HepG2 (cell line): ENCODE data around the gene SLC6A6. TPM values are rescaled to one million over a fixed set of nuclear protein-coding genes. Genes with fewer than 3 reads are reported as not detected.
A peak's percentile ranks its signal among the peaks of the same experiment; 100 is the strongest.

Experiments
- BRF2 ChIP-seq: sonication (generic); formaldehyde crosslinking; IDR thresholded peaks from 2 replicates; pipeline ENCODE4 v1.8.1; 2022; ENCODE audit warnings: mild to moderate bottlenecking, missing genetic modification reagents
- CREB1 ChIP-seq, 2 experiments: fragments of 450-650 bp in 1 of 2; IDR thresholded peaks; 2 replicates each; pipeline ENCODE4 v1.6.1; 2016 to 2017; ENCODE audit warnings: control low read depth in 1 of 2, mild to moderate bottlenecking in 1 of 2, missing compliant biosample characterization in 1 of 2, missing genetic modification characterization in 1 of 2
- DZIP1 ChIP-seq: sonication (generic); formaldehyde crosslinking; IDR thresholded peaks from 2 replicates; pipeline ENCODE4 v1.5.0; 2020; ENCODE audit warnings: mild to moderate bottlenecking, missing genetic modification reagents
- HOXA9 ChIP-seq: sonication (generic); formaldehyde crosslinking; IDR thresholded peaks from 2 replicates; pipeline ENCODE4 v1.8.1; 2022; ENCODE audit warnings: missing genetic modification reagents, mild to moderate bottlenecking, moderate library complexity, borderline replicate concordance
- IKZF4 ChIP-seq: sonication (generic); formaldehyde crosslinking; IDR thresholded peaks from 2 replicates; pipeline ENCODE4 v1.5.1; 2020; ENCODE audit warnings: borderline replicate concordance, mild to moderate bottlenecking, low read depth, missing genetic modification reagents; ENCODE audit errors: not compliant biosample characterization
- KDM1A ChIP-seq: IDR thresholded peaks from 2 replicates; pipeline ENCODE4 v1.6.1; 2016; ENCODE audit warnings: missing compliant biosample characterization
- MATR3 ChIP-seq: sonication (generic); formaldehyde crosslinking; IDR thresholded peaks from 2 replicates; pipeline ENCODE4 v1.4.0; 2020; ENCODE audit warnings: missing genetic modification reagents
- MLX ChIP-seq: IDR thresholded peaks from 2 replicates; pipeline ENCODE4 v1.6.1; 2016
- NFE2 ChIP-seq: sonication (generic); formaldehyde crosslinking; IDR thresholded peaks from 2 replicates; pipeline ENCODE4 v1.4.0; 2020; ENCODE audit warnings: missing genetic modification reagents
- NKX3-1 ChIP-seq: sonication (generic); formaldehyde crosslinking; IDR thresholded peaks from 2 replicates; pipeline ENCODE4 v1.5.0; 2020; ENCODE audit warnings: missing genetic modification reagents
- NRL ChIP-seq: sonication (generic); formaldehyde crosslinking; IDR thresholded peaks from 2 replicates; pipeline ENCODE4 v1.5.0; 2020; ENCODE audit warnings: missing genetic modification reagents, mild to moderate bottlenecking, moderate library complexity, borderline replicate concordance
- PRPF4 ChIP-seq: fragments of 200-400 bp; formaldehyde crosslinking; IDR thresholded peaks from 2 replicates; pipeline ENCODE4 v1.6.1; 2016; ENCODE audit warnings: low read length, low read depth; ENCODE audit not compliant: poor library complexity, severe bottlenecking
- RBM39 ChIP-seq: fragments of 200-400 bp; formaldehyde crosslinking; IDR thresholded peaks from one replicate; pipeline ENCODE4 v1.6.1; 2018; ENCODE audit warnings: antibody characterized with exemption, mild to moderate bottlenecking, low read depth, low read length; ENCODE audit not compliant: poor library complexity, severe bottlenecking
- REST ChIP-seq, 2 experiments: IDR thresholded peaks; 2 replicates each; pipeline ENCODE4 v1.6.1; 2011 to 2012; ENCODE audit warnings: low read length in 2 of 2, borderline replicate concordance in 1 of 2, low read depth in 1 of 2, mild to moderate bottlenecking in 1 of 2, moderate library complexity in 1 of 2
- SKI ChIP-seq: fragments of 450-650 bp; IDR thresholded peaks from one replicate; pipeline ENCODE4 v1.6.1; 2018; ENCODE audit warnings: mild to moderate bottlenecking; ENCODE audit not compliant: partially characterized antibody
- ZNF180 ChIP-seq: sonication (generic); formaldehyde crosslinking; IDR thresholded peaks from 2 replicates; pipeline ENCODE4 v1.4.0; 2020; ENCODE audit warnings: low read depth, missing genetic modification reagents, borderline replicate concordance
- ZNF292 ChIP-seq: sonication (generic); formaldehyde crosslinking; IDR thresholded peaks from 2 replicates; pipeline ENCODE4 v1.8.1; 2022; ENCODE audit warnings: mild to moderate bottlenecking, low read depth, missing genetic modification reagents, borderline replicate concordance
- ZNF382 ChIP-seq: sonication (generic); formaldehyde crosslinking; IDR thresholded peaks from 2 replicates; pipeline ENCODE4 v1.5.0; 2020; ENCODE audit warnings: missing genetic modification reagents, mild to moderate bottlenecking, borderline replicate concordance
- ZNF446 ChIP-seq: sonication (generic); formaldehyde crosslinking; IDR thresholded peaks from 2 replicates; pipeline ENCODE4 v1.5.0; 2020; ENCODE audit warnings: mild to moderate bottlenecking, missing genetic modification reagents
- ZNF616 ChIP-seq: sonication (generic); formaldehyde crosslinking; IDR thresholded peaks from 2 replicates; pipeline ENCODE4 v1.5.0; 2020; ENCODE audit warnings: low read depth, mild to moderate bottlenecking, missing genetic modification reagents
- polyA plus RNA-seq, 8 experiments: library from polyadenylated mRNA; depleted of rRNA in 3 of 8; stranded (reverse) in 7 of 8; unstranded in 1 of 8; fragments of >200 nt; fragmentation: Illumina TruSeq in 4 of 8; extraction: Trizol in 4 of 8; gene quantifications; 2 replicates each; pipeline versions ENCODE4 v1.2.1 to v1.2.3, GENCODE V29; 2011 to 2016; ENCODE audit warnings: low read depth in 4 of 8, missing spikeins in 1 of 8, mixed read lengths in 1 of 8; ENCODE audit not compliant: insufficient read depth in 1 of 8
- total RNA-seq, 5 experiments: library from RNA; depleted of rRNA; stranded (reverse); fragments of >200 nt; fragmentation: Illumina TruSeq; extraction: Trizol; gene quantifications; 2 replicates each; pipeline ENCODE4 v1.2.3, GENCODE V29; 2016; ENCODE audit warnings: low read depth in 1 of 5

SLC6A6 gene
- total and polyA plus RNA-seq, 2 of the 13 experiments (the other 11 are each of a cell fraction or from before 2014, with no cell fraction given), result 14.1 to 20.7 TPM

- TF ChIP-seq MATR3 (no peak), ZNF446 (CRISPR knock-in tag) (no peak), SKI (no peak), HOXA9 (CRISPR knock-in tag) (no peak), NFE2 (no peak), ZNF382 (CRISPR knock-in tag) (no peak), RBM39 (peak; percentile 77), NKX3-1 (no peak), ZNF616 (CRISPR knock-in tag) (no peak), MLX (CRISPR knock-in tag) (no peak), PRPF4 (no peak), NRL (CRISPR knock-in tag) (peak; percentile 44; the same call in 1 of the 2 replicates), BRF2 (CRISPR knock-in tag) (no peak), DZIP1 (CRISPR knock-in tag) (0 out of 2 replicates have a peak, but pooled peaks have one; percentile 8), ZNF180 (no peak), ZNF292 (no peak), KDM1A (CRISPR knock-in tag) (no peak; the same call in 1 of the 2 replicates), CREB1 (IDR thresholded peaks at IDR 0.05) (peak; percentile 45; the same call in 1 of the 2 replicates), CREB1 (CRISPR knock-in tag; IDR thresholded peaks at IDR 0.05) (no peak), REST (IDR thresholded peaks at IDR 0.05; ENCODE audit: borderline replicate concordance in 1 of 2, low read depth in 1 of 2, low read length in 2 of 2) (peak in 1 of 2 experiments; percentile 41; a peak in 1 of 4 replicates), IKZF4 (peak; percentile 45)
Observed at GRCh38 chr3:14402304-14402811, at the start of gene SLC6A6 (continued).
